NCI-H1436 treated with DMSO at 0.1 percent for 48 hours (cell line): ENCODE data around the gene TSSK1B.
"Not testable (repeated sequence)": the region's sequence is repeated elsewhere in the genome, so short reads cannot be mapped to it uniquely, and the experiment has no call there.

Source experiments
- DNase-seq: peaks from one replicate; lab custom pipeline; 2025; lab: John Stamatoyannopoulos, UW

Gene TSSK1B

DNA sequence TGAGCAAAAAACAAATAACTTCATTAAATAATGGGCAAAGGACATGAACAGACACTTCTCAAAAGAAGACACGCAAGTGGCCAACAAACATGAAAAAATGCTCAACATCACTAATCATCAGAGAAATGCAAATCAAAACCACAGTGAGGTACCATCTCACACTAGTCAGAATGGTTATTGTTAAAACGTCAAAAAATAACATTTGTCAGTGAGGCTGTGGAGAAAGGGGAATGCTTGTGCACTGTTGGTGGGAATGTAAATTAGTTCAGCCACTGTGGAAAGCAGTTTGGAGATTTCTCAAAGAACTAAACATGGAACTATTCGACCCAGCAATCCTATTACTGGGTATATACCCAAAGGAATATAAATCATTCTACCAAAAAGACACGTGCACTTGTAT, 36.8 kb downstream of the TSSK1B start:
- not testable (repeated sequence) for DNase-seq

DNA sequence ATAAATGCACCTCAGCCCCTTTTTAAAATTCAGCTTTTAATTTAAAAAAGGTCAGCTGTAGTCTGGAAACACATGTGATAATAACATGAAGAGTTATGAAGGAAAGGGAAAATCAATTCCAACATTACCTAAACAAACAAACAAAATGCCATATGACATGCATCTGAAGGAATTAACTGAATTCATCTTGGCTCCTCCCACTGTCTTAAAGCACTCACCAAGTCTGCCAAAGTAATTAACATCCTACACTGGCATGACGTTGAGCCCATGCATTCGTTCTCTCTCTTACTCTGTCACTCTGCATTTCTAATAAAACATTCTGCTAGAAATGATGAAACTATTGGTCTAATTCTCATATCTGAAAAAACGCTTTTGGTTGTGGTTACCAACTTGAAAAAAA, 37.7 kb downstream of the TSSK1B start:
- DNase-seq, result no peak

DNA sequence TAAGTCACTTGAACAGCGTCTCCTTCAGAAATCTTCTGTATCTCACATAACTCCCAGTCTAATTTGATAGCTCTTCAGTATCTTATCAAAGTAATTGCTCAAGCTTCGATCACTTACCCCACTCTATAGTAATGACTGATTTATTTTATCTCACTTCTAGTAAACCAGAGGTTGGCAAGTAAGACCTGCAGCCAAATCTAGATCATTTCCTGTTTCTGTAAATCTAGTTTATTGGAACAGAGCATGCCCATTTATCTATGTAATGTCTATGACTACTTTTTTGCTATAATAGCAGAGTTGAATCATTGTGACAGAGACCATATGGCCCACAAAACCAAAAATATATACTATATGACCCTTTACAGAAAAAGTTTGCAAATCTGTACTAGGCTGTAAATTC, 40.1 kb downstream of the TSSK1B start:
- DNase-seq, result no peak

DNA sequence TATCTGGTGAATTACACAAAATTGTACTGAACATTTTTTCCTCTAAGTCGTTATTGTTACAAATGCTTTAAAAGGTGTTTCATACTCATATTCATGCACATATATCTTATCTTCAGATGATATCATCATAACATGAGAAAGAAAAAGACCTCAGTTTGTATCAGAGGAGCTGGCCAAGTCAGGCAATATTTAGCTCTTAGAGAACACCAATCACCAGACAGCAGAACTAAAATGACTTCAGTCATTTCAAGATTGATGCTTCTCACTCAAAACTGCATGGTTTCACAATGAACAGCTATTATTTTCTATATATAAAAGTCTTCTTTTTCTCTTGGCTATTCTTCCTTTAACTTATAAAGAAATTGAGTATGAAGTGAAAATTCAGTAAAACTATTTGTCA, 44.6 kb downstream of the TSSK1B start:
- no peak for DNase-seq

DNA sequence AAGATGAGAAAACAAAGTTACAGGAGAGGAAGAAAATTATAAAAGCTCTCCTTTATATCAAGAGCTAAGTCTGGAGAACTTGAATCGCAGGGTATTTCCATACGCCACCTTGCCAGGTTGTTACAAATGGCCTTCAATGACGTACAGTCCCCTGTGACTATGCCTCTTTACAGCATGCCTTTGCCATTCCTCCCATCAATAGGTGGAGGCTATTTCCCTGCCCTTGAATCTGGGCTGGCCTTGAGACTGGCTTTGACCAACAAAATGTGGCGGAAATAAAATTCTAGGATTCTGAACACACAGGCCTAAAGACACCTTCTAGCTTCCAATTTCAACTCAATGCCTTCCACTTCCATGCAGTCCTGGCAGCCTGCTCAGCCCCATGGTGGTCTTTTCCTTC, 45.7 kb downstream of the TSSK1B start:
- DNase-seq, result no peak

DNA sequence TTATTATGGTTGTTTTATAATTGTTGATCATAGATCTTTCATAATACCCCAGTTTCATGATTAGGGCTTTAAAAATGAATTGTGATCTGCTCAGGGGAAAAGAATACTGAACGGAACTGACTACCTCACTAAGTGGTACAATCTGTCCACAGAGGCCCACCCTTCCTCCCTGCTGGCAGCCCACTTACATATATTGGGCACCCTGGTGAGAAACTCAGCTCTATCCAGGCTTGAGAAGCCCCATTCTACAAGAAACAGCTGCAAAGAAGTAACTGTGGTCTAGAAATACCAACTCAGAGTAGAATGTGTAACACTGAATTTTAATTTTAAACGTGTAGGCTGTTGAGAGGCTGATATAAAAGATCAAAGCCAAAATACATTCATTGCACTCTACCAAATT, 46.9 kb downstream of the TSSK1B start:
- DNase-seq, result no peak

DNA sequence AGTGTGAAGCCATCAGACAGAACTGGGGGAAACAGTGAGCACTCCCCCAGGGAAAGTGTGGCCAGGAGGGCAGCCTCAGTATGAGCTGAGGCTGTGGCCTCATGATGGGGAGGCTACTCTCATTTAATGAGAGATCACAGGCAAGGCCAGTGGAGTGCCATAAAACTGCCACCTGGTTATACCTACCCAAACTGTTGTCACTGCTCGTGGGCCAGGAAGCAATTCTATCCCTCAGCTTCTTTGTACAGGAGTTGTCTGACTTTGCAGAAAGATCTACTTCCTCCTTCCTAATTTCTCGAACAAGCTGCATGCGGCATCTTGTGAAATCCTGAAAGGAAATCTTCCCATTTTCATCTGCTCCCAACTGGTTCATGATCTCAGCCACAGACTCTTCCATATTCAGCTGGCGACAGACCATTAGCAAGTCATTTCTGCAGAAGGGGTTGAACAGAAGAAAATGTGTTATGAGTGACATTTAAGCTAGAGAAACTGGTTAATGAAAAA, 50.0 kb downstream of the TSSK1B start:
- DNase-seq, result no peak

DNA sequence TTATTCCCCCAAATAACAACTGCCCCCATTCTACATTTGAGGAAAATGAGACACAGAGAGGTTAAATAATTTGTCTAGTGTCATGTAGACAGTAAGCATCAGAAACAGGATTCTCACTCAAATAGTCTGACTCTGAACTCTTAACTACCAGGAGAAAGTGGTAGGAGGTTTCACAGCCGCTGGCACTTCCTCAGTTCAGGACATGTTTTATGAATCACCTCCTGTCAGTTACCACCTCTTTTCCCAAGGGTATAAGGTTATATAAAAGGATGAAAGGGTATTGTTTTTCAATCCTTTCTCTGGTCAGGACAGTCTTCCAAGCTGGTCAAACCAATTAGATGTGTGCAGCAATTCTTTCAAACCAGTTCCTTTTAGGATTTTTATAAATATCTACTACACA, 52.1 kb downstream of the TSSK1B start:
- DNase-seq, result no peak
